Left lung (tissue), 10 donors: ENCODE data around the gene TTLL5. TPM values are rescaled to one million over a fixed set of nuclear protein-coding genes. Genes with fewer than 3 reads are reported as not detected.

Experiments
- ATAC-seq: fragments of 200-7000 bp; cut with Tn5 transposase; one replicate; pipeline ENCODE4 v1.9.1; 2020; ENCODE audit warnings: moderate library complexity
- DNase-seq, 4 donors: peaks; one replicate each; pipeline ENCODE4 v3.0.0-alpha.2; 2013 to 2020
- H3K27ac ChIP-seq, 2 donors: fragments of 200-600 bp; sonication (generic) in 1 of 2; one replicate each; pipeline versions ENCODE4 v1.5.0 to v1.8.0; 2020 to 2021
- H3K27me3 ChIP-seq, 2 donors: fragments of 200-600 bp; sonication (generic) in 1 of 2; one replicate each; pipeline versions ENCODE4 v1.5.0 to v1.8.0; 2020 to 2021
- H3K36me3 ChIP-seq, 2 donors: fragments of 200-600 bp; sonication (generic) in 1 of 2; one replicate each; pipeline versions ENCODE4 v1.5.0 to v1.8.0; 2020 to 2021
- H3K4me1 ChIP-seq, 2 donors: fragments of 200-600 bp; one replicate each; pipeline ENCODE4 v1.8.0; 2021
- H3K4me3 ChIP-seq, 2 donors: fragments of 200-600 bp; sonication (generic) in 1 of 2; one replicate each; pipeline versions ENCODE4 v1.5.0 to v1.8.0; 2020 to 2021; ENCODE audit warnings: mild to moderate bottlenecking in 1 of 2
- H3K9me3 ChIP-seq, 2 donors: fragments of 200-600 bp; sonication (generic) in 1 of 2; one replicate each; pipeline versions ENCODE4 v1.5.0 to v1.8.0; 2020 to 2021
- CTCF ChIP-seq, 2 donors: fragments of 200-600 bp; sonication (generic) in 1 of 2; IDR thresholded peaks; one replicate each; pipeline versions ENCODE4 v1.5.0 to v1.8.0; 2021; ENCODE audit warnings: antibody characterized with exemption in 2 of 2
- intact Hi-C, 2 donors: fragments of 100-400 bp; cut with DNase I; formaldehyde crosslinking; loops; one replicate each; pipeline versions ENCODE4 v1.11.2 to v1.14.2; 2022
- polyA plus RNA-seq, 6 donors: library from polyadenylated mRNA; unstranded; fragments of 120-200 nt; gene quantifications; one replicate each; pipeline ENCODE4 v1.2.1, GENCODE V29; 2013; ENCODE audit not compliant: insufficient read length in 6 of 6
- total RNA-seq, 2 donors: library from RNA; stranded (reverse); fragmentation: NEBNext Ultra II Directional; extraction: Animal tissue kit (Norgen Biotek cat#: 25700); gene quantifications; one replicate each; pipeline ENCODE4 v1.2.1, GENCODE V29; 2021
- donor health status: DM: no; HTN: yes; CAD: no.
- donor health status: DM: no; HTN: no; CAD: no.

The TTLL5 gene
- total and polyA plus RNA-seq, 8 donors: 30.8 to 46.7 (median 42.1) TPM

DNA sequence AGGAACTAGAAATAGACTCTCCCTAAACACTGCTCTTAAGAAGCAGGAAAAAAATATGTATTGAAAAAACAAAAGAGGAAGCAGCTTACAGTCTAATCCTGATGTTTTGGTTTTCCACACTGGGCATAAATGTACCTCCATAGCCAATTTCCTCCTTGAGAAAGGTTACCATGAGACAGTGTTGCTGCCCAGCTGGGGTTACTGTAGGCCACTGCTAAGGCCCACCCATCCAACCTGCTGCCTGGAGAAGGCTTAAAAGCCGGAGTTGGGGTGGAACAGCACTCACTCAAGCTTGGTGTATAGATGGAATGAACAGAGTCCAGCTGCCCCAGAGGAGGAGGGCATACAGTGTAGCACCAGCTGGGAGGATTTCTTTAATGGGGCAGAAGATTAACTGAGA, 41.5 kb upstream of the TTLL5 start:
- Histone ChIP-seq H3K9me3 (no peaks in the 10 kb centered on the region), H3K36me3 (no peaks in the 10 kb centered on the region), H3K27ac (no peak overlapping the region), H3K27me3 (no peaks in the 10 kb centered on the region), H3K4me1 (peaks cover 0 to 24% of the 10 kb centered on the region in 2 donors), H3K4me3 (no peak overlapping the region)
- ATAC-seq (no peak), DNase-seq (no peak)
- intact Hi-C loops: no loop called here
- TF ChIP-seq CTCF (IDR thresholded peaks at IDR 0.05): no peak

DNA sequence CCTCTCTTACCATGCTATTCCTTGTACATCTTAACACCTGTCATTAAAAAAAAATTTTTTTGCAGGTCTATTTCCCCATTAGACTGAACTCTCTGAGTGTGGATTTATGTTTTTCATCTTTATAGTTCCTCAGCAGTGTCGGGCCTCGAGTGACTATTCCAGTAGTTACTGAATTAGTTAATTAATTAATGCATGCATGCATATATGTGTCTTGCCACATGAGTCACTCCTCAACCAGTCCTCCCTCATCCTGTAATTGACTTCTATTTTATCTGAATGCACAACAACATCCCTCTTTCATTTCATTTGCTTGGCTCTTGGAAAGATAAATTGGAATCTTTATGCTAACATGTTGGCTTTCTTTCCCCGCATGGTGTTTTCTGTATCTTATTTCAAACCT, 36.0 kb upstream of the TTLL5 start:
- intact Hi-C loops: no loop called here
- no peak for ATAC-seq
- Histone ChIP-seq H3K4me1 (peaks cover 0 to 5% of the 10 kb centered on the region in 2 donors), H3K27me3 (no peaks in the 10 kb centered on the region), H3K27ac (no peak overlapping the region), H3K36me3 (no peaks in the 10 kb centered on the region), H3K4me3 (no peak overlapping the region), H3K9me3 (no peaks in the 10 kb centered on the region)
- no peak for DNase-seq
- TF ChIP-seq CTCF (IDR thresholded peaks at IDR 0.05): no peak

DNA sequence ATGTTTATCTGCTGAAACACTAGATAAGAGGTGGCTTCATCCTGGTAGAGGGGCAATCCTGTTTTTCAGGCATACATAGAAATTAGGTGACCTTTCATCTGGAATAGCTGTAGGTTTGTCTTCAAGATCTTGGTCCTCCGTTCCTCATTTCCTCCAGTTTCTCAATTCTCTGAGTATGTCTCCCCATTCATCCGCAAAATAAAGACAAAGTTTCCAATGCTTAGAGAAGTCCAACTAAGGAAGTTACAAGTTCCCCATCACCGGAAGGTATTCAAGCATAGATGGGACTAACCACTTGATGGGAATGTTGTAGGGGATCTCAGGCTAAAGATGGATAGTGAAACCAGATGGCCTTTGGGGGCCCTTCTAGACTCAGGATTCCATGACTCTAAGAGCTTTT, 34.6 kb upstream of the TTLL5 start:
- no peak overlapping the region for H3K27ac ChIP-seq
- no peak overlapping the region for H3K4me3 ChIP-seq
- H3K4me1 ChIP-seq: peaks cover 0 to 5% of the 10 kb centered on the region in 2 donors
- intact Hi-C loops: no loop called here
- no peak for DNase-seq
- no peak for ATAC-seq
- H3K27me3 ChIP-seq: no peaks in the 10 kb centered on the region
- no peak for TF ChIP-seq CTCF (IDR thresholded peaks at IDR 0.05)
- peaks cover 0 to 1% of the 10 kb centered on the region in 2 donors for H3K36me3 ChIP-seq
- H3K9me3 ChIP-seq: no peaks in the 10 kb centered on the region

DNA sequence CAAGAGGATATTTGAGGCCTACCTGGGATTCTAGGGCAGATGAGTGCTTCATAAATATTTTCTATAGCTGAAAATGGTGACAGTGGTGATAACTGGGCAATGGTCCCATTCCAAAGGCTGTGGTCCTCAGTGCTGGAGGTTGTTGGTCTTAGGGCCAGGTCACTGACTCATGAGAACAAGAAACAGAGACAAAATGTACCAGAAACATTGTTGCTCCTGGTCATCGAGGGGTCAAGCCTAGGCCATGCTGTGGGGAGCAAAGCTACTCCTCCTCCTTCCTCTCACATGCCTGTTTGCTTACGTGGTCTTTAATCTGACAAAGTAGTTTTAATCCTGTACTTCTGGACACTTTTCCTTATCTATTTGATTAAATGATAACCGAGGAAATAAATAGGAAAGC, 34.2 kb upstream of the TTLL5 start:
- no peak for TF ChIP-seq CTCF (IDR thresholded peaks at IDR 0.05)
- Histone ChIP-seq H3K36me3 (peaks cover 0 to 6% of the 10 kb centered on the region in 2 donors), H3K4me3 (no peak overlapping the region), H3K9me3 (no peaks in the 10 kb centered on the region), H3K27ac (peak overlapping the region in 1 of 2 donors; percentile 6), H3K27me3 (no peaks in the 10 kb centered on the region), H3K4me1 (peaks cover 0 to 5% of the 10 kb centered on the region in 2 donors)
- intact Hi-C loops: no loop called here
- ATAC-seq: no peak
- DNase-seq: no peak

DNA sequence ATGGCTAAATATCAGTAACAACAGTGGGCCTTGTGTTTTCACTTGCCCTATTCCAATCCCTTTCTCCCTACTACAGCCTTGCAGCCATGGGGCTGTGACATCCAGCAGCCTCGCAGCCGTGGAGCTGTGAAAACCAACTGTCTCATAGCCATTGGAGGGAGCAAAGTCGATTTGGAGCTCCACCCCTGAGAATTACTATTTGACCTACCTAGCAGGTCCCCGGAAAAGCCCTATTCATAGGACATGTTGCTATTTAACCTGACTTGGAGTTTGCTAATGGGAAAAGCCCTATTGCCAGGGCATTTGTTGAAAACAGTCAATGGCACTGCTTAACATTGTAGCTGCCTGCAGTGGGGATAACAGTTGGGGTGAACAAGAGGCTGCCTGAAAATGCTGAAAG, 33.6 kb upstream of the TTLL5 start:
- Histone ChIP-seq H3K36me3 (peaks cover 0 to 7% of the 10 kb centered on the region in 2 donors), H3K27ac (peak overlapping the region in 1 of 2 donors; percentile 6), H3K27me3 (no peaks in the 10 kb centered on the region), H3K9me3 (no peaks in the 10 kb centered on the region), H3K4me1 (peaks cover 0 to 5% of the 10 kb centered on the region in 2 donors), H3K4me3 (no peak overlapping the region)
- DNase-seq: no peak
- no peak for ATAC-seq
- intact Hi-C loops: no loop called here
- TF ChIP-seq CTCF (IDR thresholded peaks at IDR 0.05): no peak
